ENCODE measurements around the gene LRP10. TPM values are rescaled to one million over a fixed set of nuclear protein-coding genes. Genes with fewer than 3 reads are reported as not detected.
A peak's percentile ranks its signal among the peaks of the same experiment; 100 is the strongest.
"Not testable (repeated sequence)": the region's sequence is repeated elsewhere in the genome, so short reads cannot be mapped to it uniquely, and the experiment has no call there.

The LRP10 gene
- 10 to 100 TPM; 36.3 to 41.8 TPM for total RNA-seq

- Mint-ChIP-seq H3K27ac (peak within 1 kb of the TSS; percentile 99), H3K36me3 (ENCODE audit: low read depth) (peaks cover 26% of the 10 kb centered on the region), H3K4me3 (peak within 1 kb of the TSS; percentile 88), H3K27me3 (no peaks in the 10 kb centered on the region), H3K9me3 (ENCODE audit: low read depth) (no peaks in the 10 kb centered on the region), H3K4me1 (peaks cover 37% of the 10 kb centered on the region)
- ChIA-PET CTCF (interaction anchor here (0.6 to 6.7 kb wide), 21 partner anchors 8 to 1019 kb away, joined by 3 to 111 read pairs (median 6); partner anchors contain the start of genes PRMT5, RBM23 and REM2), POLR2A (interaction anchor here (0.6 to 1.4 kb wide), 10 partner anchors 18 to 1360 kb away, joined by 3 to 9 read pairs (median 3); partner anchors contain the start of genes CHMP4A, DAD1, METTL3 and RBM23)
- DNase-seq, result peak; percentile 92
- ATAC-seq, result peak; percentile 80
- intact Hi-C loops (cut with DNase I, micrococcal nuclease), result loop anchor here (1.0 to 5.0 kb wide), 18 partner anchors 15 to 315 kb away; partner anchors contain the start of genes AJUBA (in 2 of the 2), PRMT5 (in 2 of the 2), ACIN1 (in 1 of the 2) and C14orf119 (in 1 of the 2)
Measured at GRCh38 chr14:22871224-22872032, at the start of gene LRP10. LRP10 (plus strand) TSS chr14:22871740; CDS start chr14:22872304, 564 bp downstream.

GRCh38 chr14:22822016-22822570, 49.4 kb upstream of the LRP10 start:
- intact Hi-C loops (cut with DNase I, micrococcal nuclease), result loop anchor here (2.0 to 10.0 kb wide), 3 partner anchors 161 to 251 kb away; partner anchors contain the start of gene AJUBA (in 2 of the 2)
- CTCF ChIA-PET, result interaction anchor here (0.5 to 10.6 kb wide), 26 partner anchors 8 to 1113 kb away, joined by 3 to 148 read pairs (median 5); partner anchors contain the start of genes MMP14 and PRMT5
- no peak for ATAC-seq
- H3K27ac Mint-ChIP-seq, result no peak overlapping the region
- POLR2A ChIA-PET, result interaction anchor here (0.6 to 1.1 kb wide), 3 partner anchors 15 to 261 kb away, joined by 3 to 9 read pairs (median 4); no protein-coding TSS in a partner anchor
- peak overlapping the region; percentile 55 for H3K4me3 Mint-ChIP-seq
- peaks cover 27% of the 10 kb centered on the region for H3K4me1 Mint-ChIP-seq
- H3K27me3 Mint-ChIP-seq, result peaks cover 5% of the 10 kb centered on the region
- H3K9me3 Mint-ChIP-seq (ENCODE audit: low read depth), result no peaks in the 10 kb centered on the region
- no peak for DNase-seq
- H3K36me3 Mint-ChIP-seq (ENCODE audit: low read depth), result no peaks in the 10 kb centered on the region

- CTCF ChIA-PET, result interaction anchor here (0.5 to 10.6 kb wide), 35 partner anchors 9 to 1114 kb away, joined by 3 to 148 read pairs (median 4); partner anchors contain the start of genes MMP14, OXA1L and PRMT5
- Mint-ChIP-seq H3K4me1 (peaks cover 27% of the 10 kb centered on the region), H3K27me3 (peaks cover 5% of the 10 kb centered on the region), H3K4me3 (peak overlapping the region; percentile 55), H3K27ac (peak overlapping the region; percentile 25), H3K9me3 (ENCODE audit: low read depth) (no peaks in the 10 kb centered on the region), H3K36me3 (ENCODE audit: low read depth) (no peaks in the 10 kb centered on the region)
- intact Hi-C loops (cut with DNase I, micrococcal nuclease), result loop anchor here (1.0 to 10.0 kb wide), 5 partner anchors 31 to 252 kb away; partner anchors contain the start of gene AJUBA (in 2 of the 2)
- POLR2A ChIA-PET, result interaction anchor here (0.6 to 1.1 kb wide), 4 partner anchors 14 to 262 kb away, joined by 3 to 9 read pairs (median 4); no protein-coding TSS in a partner anchor
- DNase-seq, result peak; percentile 80
- peak; percentile 75 for ATAC-seq
Measured at GRCh38 chr14:22822571-22823098, 48.9 kb upstream of the LRP10 start.

GRCh38 chr14:22824711-22825359, 46.7 kb upstream of the LRP10 start:
- POLR2A ChIA-PET, result no interaction called here
- peak overlapping the region; percentile 70 for H3K27ac Mint-ChIP-seq

GRCh38 chr14:22829076-22829660, 42.4 kb upstream of the LRP10 start:
- intact Hi-C loops (cut with DNase I, micrococcal nuclease), result loop anchor here (1.0 to 10.0 kb wide), 12 partner anchors 42 to 638 kb away; partner anchors contain the start of genes OXA1L (in 2 of the 2), RBM23 (in 2 of the 2), AJUBA (in 1 of the 2) and DAD1 (in 1 of the 2)
- not testable (repeated sequence) for DNase-seq; H3K27me3 Mint-ChIP-seq; ATAC-seq; H3K9me3 Mint-ChIP-seq (ENCODE audit: low read depth)
- Mint-ChIP-seq H3K36me3 (ENCODE audit: low read depth) (peaks cover 15% of the 10 kb centered on the region), H3K4me3 (peak overlapping the region; percentile 82), H3K27ac (peak overlapping the region; percentile 98), H3K4me1 (peaks cover 32% of the 10 kb centered on the region)
- POLR2A ChIA-PET, result interaction anchor here (1.6 kb wide), 1 partner anchor 16 kb away, joined by 6 read pairs; no protein-coding TSS in a partner anchor
- CTCF ChIA-PET, result interaction anchor here (1.2 to 10.6 kb wide), 4 partner anchors 8 to 273 kb away, joined by 4 to 148 read pairs (median 14); no protein-coding TSS in a partner anchor

More at GRCh38 chr14:22824711-22825359, 46.7 kb upstream of the LRP10 start:
- H3K27me3 Mint-ChIP-seq, result peaks cover 5% of the 10 kb centered on the region
- intact Hi-C loops (cut with DNase I, micrococcal nuclease), result loop anchor here (5.0 to 10.0 kb wide), 3 partner anchors 160 to 642 kb away; partner anchors contain the start of genes AJUBA (in 1 of the 2), NGDN (in 1 of the 2) and PPP1R3E (in 1 of the 2)
- no peak overlapping the region for H3K4me3 Mint-ChIP-seq
- CTCF ChIA-PET, result interaction anchor here (0.8 to 10.6 kb wide), 6 partner anchors 9 to 255 kb away, joined by 3 to 148 read pairs (median 3); no protein-coding TSS in a partner anchor
- DNase-seq (peak; percentile 42), ATAC-seq (peak; percentile 23)
- no peaks in the 10 kb centered on the region for H3K36me3 Mint-ChIP-seq (ENCODE audit: low read depth)
- H3K9me3 Mint-ChIP-seq (ENCODE audit: low read depth), result peaks cover 3% of the 10 kb centered on the region
- H3K4me1 Mint-ChIP-seq, result peaks cover 29% of the 10 kb centered on the region

- peaks cover 26% of the 10 kb centered on the region for H3K4me1 Mint-ChIP-seq
- intact Hi-C loops (cut with DNase I, micrococcal nuclease), result loop anchor here (1.0 to 10.0 kb wide), 12 partner anchors 41 to 637 kb away; partner anchors contain the start of genes LRP10 (in 2 of the 2), OXA1L (in 2 of the 2), RBM23 (in 2 of the 2) and AJUBA (in 1 of the 2)
- CTCF ChIA-PET, result interaction anchor here (0.6 to 10.6 kb wide), 15 partner anchors 9 to 987 kb away, joined by 3 to 148 read pairs (median 3); partner anchors contain the start of gene OXA1L
- peaks cover 3% of the 10 kb centered on the region for H3K9me3 Mint-ChIP-seq (ENCODE audit: low read depth)
- peaks cover 18% of the 10 kb centered on the region for H3K36me3 Mint-ChIP-seq (ENCODE audit: low read depth)
- H3K4me3 Mint-ChIP-seq, result peak within 1 kb of the TSS; percentile 82
- ATAC-seq, result peak; percentile 92
- H3K27ac Mint-ChIP-seq, result peak within 1 kb of the TSS; percentile 98
- POLR2A ChIA-PET, result interaction anchor here (0.5 to 1.6 kb wide), 8 partner anchors 9 to 273 kb away, joined by 3 to 13 read pairs (median 3); partner anchors contain the start of genes DAD1 and OXA1L
- no peaks in the 10 kb centered on the region for H3K27me3 Mint-ChIP-seq
- peak; percentile 94 for DNase-seq
Measured at GRCh38 chr14:22829661-22830442, 41.7 kb upstream of the LRP10 start, which contains the start of gene MRPL52. MRPL52 (plus strand) TSS chr14:22829887; CDS start chr14:22829913, 26 bp downstream.

GRCh38 chr14:22830443-22831010, 41.0 kb upstream of the LRP10 start:
- Mint-ChIP-seq H3K9me3 (ENCODE audit: low read depth) (peaks cover 3% of the 10 kb centered on the region), H3K4me1 (peaks cover 23% of the 10 kb centered on the region), H3K27ac (peak overlapping the region; percentile 98), H3K27me3 (no peaks in the 10 kb centered on the region), H3K4me3 (peak overlapping the region; percentile 82), H3K36me3 (ENCODE audit: low read depth) (peaks cover 22% of the 10 kb centered on the region)
- ChIA-PET CTCF (interaction anchor here (0.6 to 10.6 kb wide), 15 partner anchors 9 to 988 kb away, joined by 3 to 148 read pairs (median 3); partner anchors contain the start of gene OXA1L), POLR2A (interaction anchor here (0.5 to 1.6 kb wide), 8 partner anchors 8 to 274 kb away, joined by 3 to 13 read pairs (median 3); partner anchors contain the start of genes DAD1 and OXA1L)
- intact Hi-C loops (cut with DNase I, micrococcal nuclease), result loop anchor here in 1 of 2 experiments (1.0 kb wide), 1 partner anchor 41 kb away; the partner anchor contains the start of gene LRP10
- ATAC-seq (peak; percentile 8), DNase-seq (no peak)

- POLR2A ChIA-PET, result interaction anchor here (0.6 kb wide), 1 partner anchor 921 kb away, joined by 3 read pairs; no protein-coding TSS in a partner anchor
- Mint-ChIP-seq H3K27ac (no peak overlapping the region), H3K4me1 (peaks cover 22% of the 10 kb centered on the region), H3K9me3 (ENCODE audit: low read depth) (no peaks in the 10 kb centered on the region), H3K4me3 (no peak overlapping the region), H3K36me3 (ENCODE audit: low read depth) (peaks cover 33% of the 10 kb centered on the region), H3K27me3 (peaks cover 12% of the 10 kb centered on the region)
- DNase-seq, result no peak
- ATAC-seq, result no peak
- CTCF ChIA-PET, result interaction anchor here (0.6 to 4.1 kb wide), 6 partner anchors 12 to 266 kb away, joined by 3 to 28 read pairs (median 4); partner anchors contain the start of gene OXA1L
- intact Hi-C loops (cut with DNase I, micrococcal nuclease), result no loop called here
Measured at GRCh38 chr14:22835505-22835904, 36.0 kb upstream of the LRP10 start.

Measured in activated CD4-positive, alpha-beta T cell treated with anti-CD3 and anti-CD28 coated beads for 36 hours (primary cell).